ENCODE data around the gene ZMIZ1. TPM values are rescaled to one million over a fixed set of nuclear protein-coding genes. Genes with fewer than 3 reads are reported as not detected.

The ZMIZ1 gene
- total RNA-seq, 1 experiment from 2014 or later, result 28.4 TPM

DNA sequence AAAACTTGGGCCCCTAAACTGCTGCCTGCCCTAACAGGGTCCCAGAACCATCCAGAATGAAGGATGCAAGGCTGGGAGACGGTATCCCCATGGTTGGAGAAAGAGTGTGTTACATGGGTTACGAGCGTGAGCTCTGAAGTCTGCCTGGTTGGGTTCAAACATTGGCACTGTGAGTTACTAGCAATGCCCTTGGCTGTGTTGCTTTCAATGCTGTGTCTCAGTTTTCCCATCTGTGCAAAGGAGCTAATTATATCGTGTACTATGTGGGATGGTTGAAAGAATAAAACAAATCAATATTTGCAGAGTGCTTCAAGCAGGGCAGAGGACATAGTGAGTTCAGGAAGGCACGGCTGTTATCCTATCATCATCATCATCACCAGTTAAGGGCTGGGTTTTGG, 114.7 kb downstream of the ZMIZ1 start:
- TF ChIP-seq, protein P1, sequence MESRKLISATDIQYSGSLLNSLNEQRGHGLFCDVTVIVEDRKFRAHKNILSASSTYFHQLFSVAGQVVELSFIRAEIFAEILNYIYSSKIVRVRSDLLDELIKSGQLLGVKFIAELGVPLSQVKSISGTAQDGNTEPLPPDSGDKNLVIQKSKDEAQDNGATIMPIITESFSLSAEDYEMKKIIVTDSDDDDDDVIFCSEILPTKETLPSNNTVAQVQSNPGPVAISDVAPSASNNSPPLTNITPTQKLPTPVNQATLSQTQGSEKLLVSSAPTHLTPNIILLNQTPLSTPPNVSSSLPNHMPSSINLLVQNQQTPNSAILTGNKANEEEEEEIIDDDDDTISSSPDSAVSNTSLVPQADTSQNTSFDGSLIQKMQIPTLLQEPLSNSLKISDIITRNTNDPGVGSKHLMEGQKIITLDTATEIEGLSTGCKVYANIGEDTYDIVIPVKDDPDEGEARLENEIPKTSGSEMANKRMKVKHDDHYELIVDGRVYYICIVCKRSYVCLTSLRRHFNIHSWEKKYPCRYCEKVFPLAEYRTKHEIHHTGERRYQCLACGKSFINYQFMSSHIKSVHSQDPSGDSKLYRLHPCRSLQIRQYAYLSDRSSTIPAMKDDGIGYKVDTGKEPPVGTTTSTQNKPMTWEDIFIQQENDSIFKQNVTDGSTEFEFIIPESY (IDR thresholded peaks at IDR 0.05; ENCODE audit: extremely low read depth, insufficient replicate concordance, low read length), result no peak
- TF ChIP-seq CBX3 (IDR thresholded peaks at IDR 0.05; ENCODE audit: low read depth), result no peak
- no peak for TF ChIP-seq EZH2phosphoT487 (IDR thresholded peaks at IDR 0.05; ENCODE audit: borderline replicate concordance)
- no peak for TF ChIP-seq TCF7L2 (IDR thresholded peaks at IDR 0.05; ENCODE audit: borderline replicate concordance, extremely low read depth, insufficient read depth, insufficient read length)
- TF ChIP-seq, protein P2, sequence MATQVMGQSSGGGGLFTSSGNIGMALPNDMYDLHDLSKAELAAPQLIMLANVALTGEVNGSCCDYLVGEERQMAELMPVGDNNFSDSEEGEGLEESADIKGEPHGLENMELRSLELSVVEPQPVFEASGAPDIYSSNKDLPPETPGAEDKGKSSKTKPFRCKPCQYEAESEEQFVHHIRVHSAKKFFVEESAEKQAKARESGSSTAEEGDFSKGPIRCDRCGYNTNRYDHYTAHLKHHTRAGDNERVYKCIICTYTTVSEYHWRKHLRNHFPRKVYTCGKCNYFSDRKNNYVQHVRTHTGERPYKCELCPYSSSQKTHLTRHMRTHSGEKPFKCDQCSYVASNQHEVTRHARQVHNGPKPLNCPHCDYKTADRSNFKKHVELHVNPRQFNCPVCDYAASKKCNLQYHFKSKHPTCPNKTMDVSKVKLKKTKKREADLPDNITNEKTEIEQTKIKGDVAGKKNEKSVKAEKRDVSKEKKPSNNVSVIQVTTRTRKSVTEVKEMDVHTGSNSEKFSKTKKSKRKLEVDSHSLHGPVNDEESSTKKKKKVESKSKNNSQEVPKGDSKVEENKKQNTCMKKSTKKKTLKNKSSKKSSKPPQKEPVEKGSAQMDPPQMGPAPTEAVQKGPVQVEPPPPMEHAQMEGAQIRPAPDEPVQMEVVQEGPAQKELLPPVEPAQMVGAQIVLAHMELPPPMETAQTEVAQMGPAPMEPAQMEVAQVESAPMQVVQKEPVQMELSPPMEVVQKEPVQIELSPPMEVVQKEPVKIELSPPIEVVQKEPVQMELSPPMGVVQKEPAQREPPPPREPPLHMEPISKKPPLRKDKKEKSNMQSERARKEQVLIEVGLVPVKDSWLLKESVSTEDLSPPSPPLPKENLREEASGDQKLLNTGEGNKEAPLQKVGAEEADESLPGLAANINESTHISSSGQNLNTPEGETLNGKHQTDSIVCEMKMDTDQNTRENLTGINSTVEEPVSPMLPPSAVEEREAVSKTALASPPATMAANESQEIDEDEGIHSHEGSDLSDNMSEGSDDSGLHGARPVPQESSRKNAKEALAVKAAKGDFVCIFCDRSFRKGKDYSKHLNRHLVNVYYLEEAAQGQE (IDR thresholded peaks at IDR 0.05; ENCODE audit: low read depth), result no peak
- no peak for TF ChIP-seq EGR1 (IDR thresholded peaks at IDR 0.05; ENCODE audit: low read depth)
- no peak for TF ChIP-seq SP1 (IDR thresholded peaks at IDR 0.05; ENCODE audit: low read depth)
- no peak for TF ChIP-seq SIN3A (IDR thresholded peaks at IDR 0.05; ENCODE audit: low read depth)
- TF ChIP-seq YY1 (IDR thresholded peaks at IDR 0.05; ENCODE audit: extremely low read depth, insufficient replicate concordance, low read depth, low read length), result no peak
- TF ChIP-seq JUND (IDR thresholded peaks at IDR 0.05), result no peak
- no peak for TF ChIP-seq POLR2A (IDR thresholded peaks at IDR 0.05; ENCODE audit: borderline replicate concordance, extremely low read depth, insufficient read depth, insufficient read length)
- TF ChIP-seq ELF1 (IDR thresholded peaks at IDR 0.05; ENCODE audit: borderline replicate concordance, low read depth), result no peak
- TF ChIP-seq, protein P3, sequence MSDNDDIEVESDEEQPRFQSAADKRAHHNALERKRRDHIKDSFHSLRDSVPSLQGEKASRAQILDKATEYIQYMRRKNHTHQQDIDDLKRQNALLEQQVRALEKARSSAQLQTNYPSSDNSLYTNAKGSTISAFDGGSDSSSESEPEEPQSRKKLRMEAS (IDR thresholded peaks at IDR 0.05), result no peak
- no peak for TF ChIP-seq CTCF (IDR thresholded peaks at IDR 0.05 in 2 of 3, conservative IDR thresholded peaks at IDR 0.05 in 1 of 3; ENCODE audit: borderline replicate concordance in 1 of 3, insufficient read depth in 1 of 3, low read depth in 2 of 3, low read length in 2 of 3)
- no peak for TF ChIP-seq CEBPB (IDR thresholded peaks at IDR 0.05; ENCODE audit: low read depth)
- no peak for TF ChIP-seq ZNF274 (IDR thresholded peaks at IDR 0.05; ENCODE audit: low read depth, low read length)
- TF ChIP-seq FOSL1 (IDR thresholded peaks at IDR 0.05; ENCODE audit: low read depth), result no peak
- intact Hi-C loops (cut with micrococcal nuclease), result no loop called here
- ATAC-seq (no peak), DNase-seq (ENCODE audit: low read depth, low spot score) (no peak)
- no peak overlapping the region for H3K4me3 ChIP-seq (replicated peaks in 1 of 2; ENCODE audit: low read depth in 1 of 2, low read length in 2 of 2)
- H3K9me3 ChIP-seq (ENCODE audit: control insufficient read depth in 1 of 2, insufficient read depth in 1 of 2, low read depth in 1 of 2, low read length in 2 of 2), result no peaks in the 10 kb centered on the region
- ChIA-PET CTCF (interaction anchor here (1.4 to 1.9 kb wide), 2 partner anchors 9 to 12 kb away, joined by 5 to 7 read pairs; no protein-coding TSS in a partner anchor), POLR2A (interaction anchor here (1.0 kb wide), 1 partner anchor 24 kb away, joined by 3 read pairs; no protein-coding TSS in a partner anchor), RAD21 (ENCODE audit: low non-redundant PET in 1 of 2, low total read pairs in 2 of 2, uncharacterized antibody in 2 of 2, unreplicated experiment in 2 of 2) (interaction anchor here in 1 of 2 experiments (0.7 to 0.8 kb wide), 2 partner anchors 26 to 115 kb away, joined by 3 to 4 read pairs; partner anchors contain the start of gene ZMIZ1)
- peak overlapping the region; percentile 59 for H3K9ac ChIP-seq (ENCODE audit: low read length)
- H3K4me2 ChIP-seq (ENCODE audit: low read length), result peak overlapping the region; percentile 80
- H4K20me1 ChIP-seq (ENCODE audit: insufficient read depth), result no peaks in the 10 kb centered on the region
- H3K9me2 ChIP-seq (ENCODE audit: insufficient read depth), result no peaks in the 10 kb centered on the region
- no peak overlapping the region for H2AFZ ChIP-seq (ENCODE audit: low read depth, low read length, poor library complexity, severe bottlenecking)
- H3K4me1 ChIP-seq (ENCODE audit: control insufficient read depth in 1 of 2, insufficient read depth in 2 of 2, low read length in 2 of 2), result peaks cover 72 to 99% of the 10 kb centered on the region in 2 experiments
- H3K27ac ChIP-seq (ENCODE audit: low read depth, low read length), result peak overlapping the region; percentile 43
- H3K36me3 ChIP-seq (ENCODE audit: control insufficient read depth in 1 of 2, insufficient read depth in 2 of 2, low read length in 2 of 2), result no peaks in the 10 kb centered on the region
- no TSS peak for BruUV-seq (replicated peaks)
- no peaks in the 10 kb centered on the region; the same call in 1 of the 2 replicates for H3K79me2 ChIP-seq (ENCODE audit: insufficient read depth, low read length)
- H3K27me3 ChIP-seq (ENCODE audit: insufficient read depth, low read length), result no peaks in the 10 kb centered on the region
